ENCODE results near the gene MAPK10. TPM values are rescaled to one million over a fixed set of nuclear protein-coding genes. Genes with fewer than 3 reads are reported as not detected.

Gene MAPK10
- total RNA-seq, 2 experiments from 2014 or later = 0.28 to 0.36 TPM

- H3K36me3 Mint-ChIP-seq (ENCODE audit: low read depth) = no peaks in the 10 kb centered on the region
- intact Hi-C loops (cut with DNase I, micrococcal nuclease) = no loop called here
- no peaks in the 10 kb centered on the region for H3K9me3 Mint-ChIP-seq
- H3K9me3 ChIP-seq (ENCODE audit: control insufficient read depth in 1 of 2, insufficient read depth in 1 of 2, low read length in 2 of 2) = no peaks in the 10 kb centered on the region
- no peaks in the 10 kb centered on the region for H3K27me3 ChIP-seq (ENCODE audit: control insufficient read depth in 1 of 2, insufficient read depth in 2 of 2, low read length in 2 of 2)
- no peak for DNase-seq
- ChIA-PET POLR2A (no interaction called here), CTCF (no interaction called here)
- H3K4me1 Mint-ChIP-seq (ENCODE audit: low read depth) = no peaks in the 10 kb centered on the region
- H3K36me3 ChIP-seq (ENCODE audit: insufficient read depth, low read length) = no peaks in the 10 kb centered on the region
- no peak overlapping the region for H3K27ac Mint-ChIP-seq
- H3K27me3 Mint-ChIP-seq = no peaks in the 10 kb centered on the region
- H3K27ac ChIP-seq (ENCODE audit: low read depth in 1 of 2, low read length in 2 of 2) = no peak overlapping the region
- no peaks in the 10 kb centered on the region for H3K4me1 ChIP-seq (ENCODE audit: insufficient read depth, low read length)
- no peak overlapping the region for H3K4me3 Mint-ChIP-seq
- H3K4me3 ChIP-seq (ENCODE audit: low read length) = no peak overlapping the region
- TF ChIP-seq CTCF (IDR thresholded peaks at IDR 0.05) = no peak
- no peak for ATAC-seq (ENCODE audit: poor library complexity)
Measured at GRCh38 chr4:85961887-85962286, 398.0 kb downstream of the MAPK10 start.

GRCh38 chr4:85956293-85956945 lies 403.4 kb downstream of the MAPK10 start:
- no peaks in the 10 kb centered on the region for H3K4me1 Mint-ChIP-seq (ENCODE audit: low read depth)
- ChIA-PET CTCF (no interaction called here), POLR2A (no interaction called here)
- H3K4me1 ChIP-seq (ENCODE audit: insufficient read depth, low read length) = no peaks in the 10 kb centered on the region
- intact Hi-C loops (cut with DNase I, micrococcal nuclease) = no loop called here
- H3K36me3 ChIP-seq (ENCODE audit: insufficient read depth, low read length) = no peaks in the 10 kb centered on the region
- H3K36me3 Mint-ChIP-seq (ENCODE audit: low read depth) = no peaks in the 10 kb centered on the region
- DNase-seq (no peak), ATAC-seq (ENCODE audit: poor library complexity) (no peak)
- H3K27me3 ChIP-seq (ENCODE audit: control insufficient read depth in 1 of 2, insufficient read depth in 2 of 2, low read length in 2 of 2) = no peaks in the 10 kb centered on the region
- H3K27me3 Mint-ChIP-seq = no peaks in the 10 kb centered on the region
- H3K27ac ChIP-seq (ENCODE audit: low read depth in 1 of 2, low read length in 2 of 2) = no peak overlapping the region
- peaks cover 0 to 5% of the 10 kb centered on the region in 2 experiments for H3K9me3 ChIP-seq (ENCODE audit: control insufficient read depth in 1 of 2, insufficient read depth in 1 of 2, low read length in 2 of 2)
- no peak overlapping the region for H3K4me3 Mint-ChIP-seq
- H3K4me3 ChIP-seq (ENCODE audit: low read length) = no peak overlapping the region
- no peak for TF ChIP-seq CTCF (IDR thresholded peaks at IDR 0.05)
- no peaks in the 10 kb centered on the region for H3K9me3 Mint-ChIP-seq
- no peak overlapping the region for H3K27ac Mint-ChIP-seq

- ChIA-PET CTCF (no interaction called here), POLR2A (no interaction called here)
- Histone ChIP-seq H3K36me3 (ENCODE audit: insufficient read depth, low read length) (no peaks in the 10 kb centered on the region), H3K4me3 (ENCODE audit: low read length) (no peak overlapping the region), H3K27ac (ENCODE audit: low read depth in 1 of 2, low read length in 2 of 2) (no peak overlapping the region), H3K9me3 (ENCODE audit: control insufficient read depth in 1 of 2, insufficient read depth in 1 of 2, low read length in 2 of 2) (peaks cover 0 to 5% of the 10 kb centered on the region in 2 experiments), H3K4me1 (ENCODE audit: insufficient read depth, low read length) (no peaks in the 10 kb centered on the region), H3K27me3 (ENCODE audit: control insufficient read depth in 1 of 2, insufficient read depth in 2 of 2, low read length in 2 of 2) (no peaks in the 10 kb centered on the region)
- intact Hi-C loops (cut with DNase I, micrococcal nuclease) = no loop called here
- Mint-ChIP-seq H3K27me3 (no peaks in the 10 kb centered on the region), H3K4me3 (no peak overlapping the region), H3K27ac (no peak overlapping the region), H3K4me1 (ENCODE audit: low read depth) (no peaks in the 10 kb centered on the region), H3K9me3 (no peaks in the 10 kb centered on the region), H3K36me3 (ENCODE audit: low read depth) (no peaks in the 10 kb centered on the region)
- DNase-seq (no peak), ATAC-seq (ENCODE audit: poor library complexity) (no peak)
- TF ChIP-seq CTCF (IDR thresholded peaks at IDR 0.05) = no peak
Measured at GRCh38 chr4:85955620-85956292, 404.1 kb downstream of the MAPK10 start.
